AG08396 (cell line): ENCODE data around the gene EFCAB7.

Experiments used
- DNase-seq: peaks from one replicate; pipeline ENCODE4 v3.0.0; 2012; ENCODE audit warnings: low spot score, mixed read lengths

The EFCAB7 gene

GRCh38 chr1:63603810-63604209 lies 80.5 kb downstream of the EFCAB7 start:
- no peak for DNase-seq

- DNase-seq: no peak
These were observed 84.0 kb downstream of the EFCAB7 start for GRCh38 chr1:63607322-63607721.

GRCh38 chr1:63611231-63611630 lies 87.9 kb downstream of the EFCAB7 start:
- no peak for DNase-seq

- DNase-seq: no peak
These were observed 89.2 kb downstream of the EFCAB7 start for GRCh38 chr1:63612564-63612963.

GRCh38 chr1:63612971-63613370 lies 89.6 kb downstream of the EFCAB7 start:
- no peak for DNase-seq

GRCh38 chr1:63615768-63616420 lies 92.6 kb downstream of the EFCAB7 start:
- DNase-seq: peak; percentile 69

- no peak for DNase-seq
These were observed 94.1 kb downstream of the EFCAB7 start for GRCh38 chr1:63617450-63617849.

- DNase-seq: no peak
These were observed 94.7 kb downstream of the EFCAB7 start for GRCh38 chr1:63618011-63618410.

- DNase-seq: no peak
These were observed 96.2 kb downstream of the EFCAB7 start for GRCh38 chr1:63619558-63619957.

- no peak for DNase-seq
These were observed 97.3 kb downstream of the EFCAB7 start for GRCh38 chr1:63620671-63621070.

GRCh38 chr1:63621075-63621474 lies 97.8 kb downstream of the EFCAB7 start:
- no peak for DNase-seq

- DNase-seq: peak; percentile 23
These were observed 98.4 kb downstream of the EFCAB7 start for GRCh38 chr1:63621698-63622097.
